Transverse colon (tissue), 4 donors: Measurements from ENCODE around the gene PKLR. TPM values are rescaled to one million over a fixed set of nuclear protein-coding genes. Genes with fewer than 3 reads are reported as not detected.
A peak's percentile ranks its signal among the peaks of the same experiment; 100 is the strongest.

Experiments
- DNase-seq: peaks from one replicate; pipeline ENCODE4 v3.0.0-alpha.2; 2019
- H3K27ac ChIP-seq, 4 donors: fragments of 200-600 bp; sonication (generic); 2 replicates each; pipeline ENCODE4 v1.5.1; 2016 to 2018; ENCODE audit warnings: inconsistent platforms in 4 of 4
- H3K27me3 ChIP-seq: fragments of 200-600 bp; sonication (generic); 2 replicates; pipeline ENCODE4 v1.5.1; 2017; ENCODE audit warnings: inconsistent platforms
- H3K36me3 ChIP-seq, 4 donors: fragments of 200-600 bp; sonication (generic); 2 replicates each; pipeline ENCODE4 v1.5.1; 2017 to 2019; ENCODE audit warnings: inconsistent platforms in 4 of 4
- H3K4me1 ChIP-seq, 4 donors: fragments of 200-600 bp; sonication (generic); 2 replicates each; pipeline ENCODE4 v1.5.1; 2017 to 2020; ENCODE audit warnings: inconsistent platforms in 4 of 4
- H3K4me3 ChIP-seq, 4 donors: fragments of 200-600 bp; sonication (generic); 1 replicate in 1 of 4; 2 replicates in 3 of 4; pipeline versions ENCODE4 v1.5.1 to v1.6.1; 2017 to 2019; ENCODE audit warnings: inconsistent platforms in 4 of 4
- H3K9me3 ChIP-seq, 2 donors: fragments of 200-600 bp; sonication (generic); 2 replicates each; pipeline ENCODE4 v1.5.1; 2017 to 2019; ENCODE audit warnings: inconsistent platforms in 2 of 2
- CTCF ChIP-seq, 5 experiments: fragments of 200-600 bp in 3 of 5; fragments of 450-650 bp in 2 of 5; sonication (generic) in 3 of 5; IDR thresholded peaks; 1 replicate in 2 of 5; 2 replicates in 3 of 5; pipeline ENCODE4 v1.5.1; 2016 to 2017; ENCODE audit warnings: antibody characterized with exemption in 5 of 5, inconsistent platforms in 3 of 5, mild to moderate bottlenecking in 2 of 5, moderate library complexity in 1 of 5
- EP300 ChIP-seq: sonication (generic); formaldehyde crosslinking; IDR thresholded peaks from one replicate; pipeline ENCODE4 v1.6.1; 2017; ENCODE audit warnings: antibody characterized with exemption, low read depth
- POLR2A ChIP-seq: fragments of 450-650 bp; IDR thresholded peaks from one replicate; pipeline ENCODE4 v1.6.1; 2016; ENCODE audit warnings: antibody characterized with exemption, mild to moderate bottlenecking, moderate library complexity
- POLR2AphosphoS5 ChIP-seq, 3 donors: sonication (generic); formaldehyde crosslinking; IDR thresholded peaks; one replicate each; pipeline ENCODE4 v1.6.1; 2016; ENCODE audit warnings: antibody characterized with exemption in 3 of 3
- WGBS, 2 donors: methylation state at CpG; one replicate each; pipeline ENCODE4 v1.1.5; 2018; ENCODE audit warnings: low coverage in 1 of 2; 5-methylcytosine and 5-hydroxymethylcytosine counted together
- in situ Hi-C, 4 donors: fragments of 200-750 bp; cut with MboI; loops; one replicate each; pipeline versions ENCODE4 v1.15.0 to v1.15.1; 2017; ENCODE audit warnings: low sequenced_read_pairs in 3 of 4, low pct_ligation_motif_present in 1 of 4, low pct_unique_long_range_greater_than_20kb in 1 of 4
- intact Hi-C: fragments of 100-400 bp; cut with DNase I; formaldehyde crosslinking; loops from one replicate; pipeline ENCODE4 v1.15.1; 2023; ENCODE audit warnings: low total_unique reads
- total RNA-seq, 4 donors: library from RNA; depleted of rRNA; stranded (reverse); fragments of >200 nt; gene quantifications; one replicate each; pipeline ENCODE4 v1.1.0, GENCODE V29; 2016

Gene PKLR
- total RNA-seq, 4 donors from 2014 or later = 0.40 to 5.6 (median 0.64) TPM; not detected in 1

- no peaks in the 10 kb centered on the region for H3K36me3 ChIP-seq
- TF ChIP-seq CTCF (IDR thresholded peaks at IDR 0.05) = no peak
- no peak for TF ChIP-seq EP300
- TF ChIP-seq POLR2AphosphoS5 (IDR thresholded peaks at IDR 0.05) = no peak
- TF ChIP-seq POLR2A = no peak
- 0 to 9% methylated on average over 2 to 8 of the region's 11 CpGs for WGBS, 2 donors
- peak overlapping the region; percentile 91 to 94 (median 94) for H3K27ac ChIP-seq
- no peaks in the 10 kb centered on the region for H3K27me3 ChIP-seq
- intact Hi-C loops = no loop called here
- peak overlapping the region; percentile 64 to 94 (median 80) for H3K4me3 ChIP-seq
- in situ Hi-C loops = loop anchor here in 2 of 4 donors (10.0 kb wide), 1 partner anchor 55 kb away; the partner anchor contains the start of gene ENTREP3 (in 2 of the 2)
- peak; percentile 49 for DNase-seq
- H3K9me3 ChIP-seq = no peaks in the 10 kb centered on the region
- peaks cover 10 to 33% (median 20%) of the 10 kb centered on the region in 4 donors for H3K4me1 ChIP-seq
Measured at GRCh38 chr1:155309423-155310021, 8.3 kb upstream of the PKLR start.

- Histone ChIP-seq H3K9me3 (no peaks in the 10 kb centered on the region), H3K4me3 (peak within 1 kb of the TSS; percentile 64 to 94 (median 80)), H3K27me3 (no peaks in the 10 kb centered on the region), H3K27ac (peak within 1 kb of the TSS; percentile 91 to 94 (median 94)), H3K4me1 (peaks cover 10 to 35% (median 20%) of the 10 kb centered on the region in 4 donors), H3K36me3 (no peaks in the 10 kb centered on the region)
- 0% methylated on average over 51 of the region's 51 CpGs; no CpG with 5 or more reads in 1 of the 2 donors for WGBS, 2 donors
- in situ Hi-C loops (no loop called here), intact Hi-C loops (no loop called here)
- TF ChIP-seq CTCF (IDR thresholded peaks at IDR 0.05) (peak in 3 of 5 experiments; percentile 23 to 63 (median 63)), EP300 (no peak), POLR2AphosphoS5 (IDR thresholded peaks at IDR 0.05) (peak; percentile 87 to 94 (median 93)), POLR2A (peak; percentile 85)
- DNase-seq = peak; percentile 99
Measured at GRCh38 chr1:155308493-155309422, 7.5 kb upstream of the PKLR start, which contains the start of gene FDPS. TSS of gene FDPS (plus strand) at chr1:155308866. CDS start at chr1:155309790, 924 bp downstream.

GRCh38 chr1:155307247-155307740 lies 6.1 kb upstream of the PKLR start:
- Histone ChIP-seq H3K4me3 (no peak overlapping the region), H3K4me1 (peaks cover 10 to 35% (median 20%) of the 10 kb centered on the region in 4 donors), H3K36me3 (no peaks in the 10 kb centered on the region), H3K27me3 (no peaks in the 10 kb centered on the region), H3K27ac (peak overlapping the region in 3 of 4 donors; percentile 91 to 94 (median 94)), H3K9me3 (no peaks in the 10 kb centered on the region)
- WGBS, 2 donors = 68 to 69% methylated on average over 4 to 6 of the region's 6 CpGs
- no peak for TF ChIP-seq EP300
- TF ChIP-seq CTCF (IDR thresholded peaks at IDR 0.05) = peak in 2 of 5 experiments; percentile 15 to 16
- TF ChIP-seq POLR2A = no peak
- TF ChIP-seq POLR2AphosphoS5 (IDR thresholded peaks at IDR 0.05) = no peak
- in situ Hi-C loops = no loop called here
- intact Hi-C loops = no loop called here
- no peak for DNase-seq
